GM12874 (cell line): ENCODE data around the gene MYBPC3.

ENCODE experiments used
- CTCF ChIP-seq: IDR thresholded peaks from 2 replicates; pipeline ENCODE4 v1.5.1; 2011; ENCODE audit warnings: low read depth, mild to moderate bottlenecking, control low read depth, low read length, moderate library complexity; ENCODE audit not compliant: insufficient read depth

The MYBPC3 gene

DNA sequence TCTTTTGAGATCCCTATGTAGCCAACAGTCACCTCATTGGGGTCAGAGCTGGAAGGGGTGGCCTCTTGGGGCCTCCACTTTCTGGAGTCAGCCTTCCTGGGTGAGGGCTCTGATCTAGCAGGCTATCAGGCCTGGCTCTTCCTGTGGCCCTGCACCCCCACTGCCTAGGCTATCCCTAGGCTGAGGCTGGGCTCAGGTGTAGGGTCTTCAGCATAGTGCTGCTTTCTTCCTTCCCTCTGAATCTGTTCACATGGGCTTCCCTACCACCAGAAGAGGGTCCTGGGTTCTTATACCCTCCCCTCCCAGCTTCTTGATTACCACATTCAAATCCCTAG is 26.3 kb upstream of the MYBPC3 start:
- no peak for TF ChIP-seq CTCF

DNA sequence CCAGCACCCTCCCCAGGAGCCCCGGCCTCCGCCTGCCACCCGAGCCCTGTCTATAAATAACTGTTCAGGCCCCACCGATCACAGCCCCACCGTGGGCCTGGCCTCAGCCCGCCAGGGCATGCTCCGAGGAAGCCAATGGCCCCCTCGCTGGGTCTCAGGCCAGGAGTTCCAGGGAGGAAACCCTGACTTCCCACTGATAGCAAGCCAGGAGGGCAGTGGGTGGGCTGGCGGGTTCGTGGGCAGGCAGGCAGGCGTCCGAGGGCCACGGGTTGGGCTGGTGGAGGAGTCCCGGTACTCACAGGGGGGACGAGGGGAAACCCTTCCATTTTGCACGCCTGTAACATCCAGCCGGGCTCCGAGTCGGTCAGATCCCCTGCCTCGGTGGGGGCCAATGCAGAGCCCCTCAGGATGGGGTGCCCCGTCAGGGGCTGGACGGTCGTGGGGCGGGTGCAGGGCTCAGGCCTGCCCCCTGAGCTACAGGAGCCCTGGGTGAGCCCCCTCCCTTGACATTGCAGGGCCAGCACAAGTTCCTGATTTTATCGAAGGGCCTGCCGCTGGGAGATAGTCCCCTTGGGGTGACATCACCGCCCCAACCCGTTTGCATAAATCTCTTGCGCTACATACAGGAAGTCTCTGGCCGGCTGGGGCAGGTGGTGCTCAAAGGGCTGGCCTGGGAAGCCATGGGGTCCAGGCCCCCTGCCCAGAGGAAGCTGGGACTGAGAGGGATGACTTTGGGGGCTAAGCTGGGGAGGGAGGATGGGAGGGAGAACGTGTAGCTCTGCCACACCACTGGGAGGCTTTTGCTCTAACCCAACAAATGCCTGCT is 25.7 kb upstream of the MYBPC3 start, which contains the start of gene SPI1:
Gene SPI1, minus strand, starts transcription at position 538 of the 826 bp plus-strand sequence. Its CDS starts 194 bp downstream, at position 344.
- TF ChIP-seq CTCF: no peak

DNA sequence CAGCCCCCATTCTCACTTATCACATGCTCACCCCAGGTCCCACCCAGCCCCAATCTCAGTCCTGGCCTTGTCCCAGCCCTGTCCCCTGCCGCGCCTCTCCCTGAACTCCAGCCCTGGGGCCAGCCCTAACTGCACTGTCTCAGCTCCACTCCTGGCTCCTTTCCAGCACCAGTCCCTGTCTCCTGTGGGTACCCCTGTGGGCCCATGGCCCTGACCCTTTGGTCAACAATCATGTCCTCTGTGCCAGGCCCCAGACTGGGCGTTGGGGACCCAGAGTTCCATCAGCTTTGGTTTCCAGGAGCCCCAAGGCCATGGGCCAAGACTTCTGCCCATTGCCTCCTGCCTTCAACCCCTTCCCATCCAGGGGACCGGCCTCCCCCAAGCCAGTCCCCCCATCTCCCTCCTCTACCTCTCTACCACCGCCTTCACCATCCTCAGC is 25.1 kb upstream of the MYBPC3 start:
- TF ChIP-seq CTCF: no peak

DNA sequence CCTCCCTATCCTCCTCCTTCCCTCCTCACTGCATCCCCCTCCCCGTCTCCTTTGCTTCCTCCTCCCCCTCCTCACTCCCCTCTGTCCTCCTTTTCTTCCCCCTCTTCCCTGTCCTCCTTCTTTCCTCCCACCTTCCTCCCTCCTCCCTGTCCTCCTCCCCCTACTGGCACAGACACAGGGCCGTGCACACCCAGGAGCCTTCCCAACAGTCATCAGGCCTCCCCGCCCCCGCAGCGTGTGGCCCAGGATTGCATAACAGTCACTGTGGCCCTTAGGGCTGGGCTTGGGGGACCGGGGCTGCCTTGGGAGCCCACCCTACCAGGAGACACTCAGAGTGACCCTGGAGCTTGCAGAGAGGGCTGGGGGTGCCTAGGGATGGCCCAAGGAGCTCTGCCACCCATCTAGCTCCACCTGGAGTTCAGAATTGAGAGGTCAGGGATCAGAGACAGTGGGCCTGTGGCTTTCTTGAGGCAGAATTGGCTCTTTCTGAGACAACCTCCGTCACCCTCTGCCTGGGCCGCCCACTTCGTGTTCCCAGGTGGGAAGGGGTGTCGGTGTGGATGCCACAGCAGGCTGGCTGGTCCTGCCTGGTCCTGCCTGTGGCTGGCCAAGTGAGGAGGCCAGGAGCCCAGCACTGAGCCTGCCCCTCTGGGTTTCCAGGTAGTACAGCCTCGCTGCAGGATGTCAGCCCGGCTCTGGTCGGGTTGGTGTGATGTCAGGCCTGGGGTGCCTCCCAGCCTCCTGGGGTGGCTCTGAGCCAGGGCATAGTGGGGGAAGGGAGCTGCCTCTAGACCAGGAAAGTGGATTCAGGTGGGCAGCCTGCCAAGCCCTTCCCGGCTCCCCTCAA is 24.2 kb upstream of the MYBPC3 start:
- no peak for TF ChIP-seq CTCF

- TF ChIP-seq CTCF: no peak
These were observed 23.6 kb upstream of the MYBPC3 start for GRCh38 chr11:47376107-47376524.

- no peak for TF ChIP-seq CTCF
These were observed 23.1 kb upstream of the MYBPC3 start for GRCh38 chr11:47375546-47376085.

- no peak for TF ChIP-seq CTCF
These were observed 22.5 kb upstream of the MYBPC3 start for GRCh38 chr11:47375020-47375419.
